SH-SY5Y (cell line): Measurements from ENCODE around the gene GAST.

Source experiments
- GATA2 ChIP-seq: IDR thresholded peaks from 2 replicates; pipeline ENCODE4 v1.6.1; 2011; ENCODE audit warnings: mild to moderate bottlenecking, low read depth, low read length
- GATA3 ChIP-seq: IDR thresholded peaks from 2 replicates; pipeline ENCODE4 v1.6.1; 2011; ENCODE audit warnings: low read depth, mild to moderate bottlenecking, low read length, moderate library complexity

Gene GAST

DNA sequence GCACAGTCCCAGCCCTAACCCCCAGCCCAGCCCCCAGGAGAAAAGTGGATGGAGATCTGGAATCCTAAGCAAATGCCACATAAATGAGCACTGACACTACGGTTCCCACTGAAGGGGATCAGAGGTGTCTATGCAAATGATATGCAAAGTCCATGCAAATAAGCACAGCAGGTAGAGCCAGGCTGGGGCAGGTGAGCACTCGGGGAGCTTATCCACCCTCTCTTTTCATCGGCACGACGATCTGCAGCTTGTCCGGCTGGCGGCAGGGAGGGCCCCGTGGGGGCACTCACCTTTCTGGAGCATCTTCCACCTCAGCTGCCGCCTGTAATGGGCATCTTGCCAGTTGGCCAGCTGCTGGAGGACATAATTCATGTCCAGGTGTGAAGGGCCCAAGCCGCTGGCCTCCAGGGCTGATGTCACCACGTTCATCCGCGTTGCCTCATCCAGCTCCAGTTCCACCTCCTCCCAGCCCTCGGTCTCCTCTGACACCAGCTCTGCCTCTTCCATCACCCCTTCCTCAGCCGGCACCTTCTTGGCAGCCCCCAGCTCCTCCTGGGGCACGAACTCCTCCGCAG lies 12.4 kb downstream of the GAST start:
- TF ChIP-seq GATA3, result no peak
- TF ChIP-seq GATA2, result no peak

DNA sequence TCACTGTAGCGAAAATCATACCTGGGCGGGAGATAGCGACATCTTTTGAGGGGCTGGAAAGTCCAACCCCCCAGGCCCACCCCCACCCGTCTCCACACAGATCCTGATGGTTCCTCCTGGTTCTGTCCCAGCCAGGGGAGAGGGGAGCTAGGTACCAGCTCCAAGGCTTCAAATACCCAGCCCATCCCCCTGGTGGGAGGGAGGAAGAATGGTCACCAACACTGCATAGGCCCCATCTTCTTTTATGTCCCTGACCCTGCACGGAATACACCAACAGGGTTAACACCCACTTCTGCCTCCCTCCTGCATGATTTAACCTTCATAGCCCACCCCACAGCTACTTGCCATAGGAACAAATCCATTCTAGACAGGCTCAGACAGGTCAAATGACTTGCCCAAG lies 13.0 kb downstream of the GAST start:
- no peak for TF ChIP-seq GATA3
- no peak for TF ChIP-seq GATA2

DNA sequence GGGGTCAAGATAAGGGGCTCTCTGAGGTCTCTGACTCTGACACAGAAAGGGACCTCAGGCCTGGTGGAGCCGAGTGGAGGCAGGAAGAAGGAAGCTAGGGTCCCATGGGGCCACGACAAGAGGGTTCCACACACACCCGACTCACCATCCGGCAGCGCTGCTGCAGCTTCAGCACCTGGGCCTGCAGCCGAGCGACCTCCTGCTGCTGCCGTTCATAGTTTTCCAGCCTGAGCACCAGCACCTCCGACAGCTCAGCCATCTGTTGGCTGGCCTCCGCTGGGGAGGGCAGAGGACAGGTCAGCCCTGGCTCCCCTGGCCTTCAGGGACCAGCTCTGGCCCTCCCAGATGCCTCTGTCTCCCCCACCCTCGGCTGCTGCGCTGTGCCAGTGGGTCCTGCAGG lies 15.9 kb downstream of the GAST start:
- TF ChIP-seq GATA3, result no peak
- no peak for TF ChIP-seq GATA2

DNA sequence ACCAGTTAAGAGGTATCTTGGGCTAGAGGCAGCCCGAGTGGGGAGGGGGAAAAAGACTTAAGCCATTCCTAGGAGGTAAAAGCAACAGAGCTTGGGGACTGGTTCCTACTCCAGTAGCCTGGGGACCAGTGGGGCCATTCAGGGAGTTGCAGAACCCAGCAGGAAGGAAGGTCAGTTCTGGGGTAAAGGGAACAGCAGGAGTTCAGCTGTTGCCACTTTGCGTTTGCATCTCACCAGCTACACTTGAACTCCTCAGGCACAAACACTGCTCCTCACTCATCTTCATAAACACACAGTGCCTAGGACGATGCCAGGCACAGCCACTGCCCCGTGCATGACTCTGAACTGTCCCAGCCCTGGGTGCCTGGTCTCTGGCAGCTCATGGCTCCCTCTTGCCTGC lies 18.3 kb downstream of the GAST start:
- TF ChIP-seq GATA2 (no peak), GATA3 (no peak)

DNA sequence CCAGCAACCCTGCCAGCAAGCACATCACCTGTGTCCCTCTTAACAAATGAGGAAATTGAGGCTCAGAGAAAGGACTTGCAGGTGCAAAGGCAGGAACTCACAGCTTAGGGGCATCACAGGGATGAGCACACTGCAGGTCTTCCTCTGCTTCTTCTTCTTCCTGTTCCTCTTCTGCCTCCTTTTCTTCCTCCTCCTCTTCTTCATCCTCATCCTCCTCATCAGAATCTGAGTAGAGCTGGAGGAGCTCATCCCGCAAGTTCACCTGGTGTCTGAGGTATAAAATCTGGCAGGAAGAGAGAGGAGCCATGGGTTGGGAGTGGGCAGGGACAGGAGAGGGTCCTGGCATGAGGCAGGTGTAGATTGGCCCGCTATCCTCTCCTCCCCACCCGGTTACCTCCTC lies 19.7 kb downstream of the GAST start:
- no peak for TF ChIP-seq GATA3
- no peak for TF ChIP-seq GATA2

DNA sequence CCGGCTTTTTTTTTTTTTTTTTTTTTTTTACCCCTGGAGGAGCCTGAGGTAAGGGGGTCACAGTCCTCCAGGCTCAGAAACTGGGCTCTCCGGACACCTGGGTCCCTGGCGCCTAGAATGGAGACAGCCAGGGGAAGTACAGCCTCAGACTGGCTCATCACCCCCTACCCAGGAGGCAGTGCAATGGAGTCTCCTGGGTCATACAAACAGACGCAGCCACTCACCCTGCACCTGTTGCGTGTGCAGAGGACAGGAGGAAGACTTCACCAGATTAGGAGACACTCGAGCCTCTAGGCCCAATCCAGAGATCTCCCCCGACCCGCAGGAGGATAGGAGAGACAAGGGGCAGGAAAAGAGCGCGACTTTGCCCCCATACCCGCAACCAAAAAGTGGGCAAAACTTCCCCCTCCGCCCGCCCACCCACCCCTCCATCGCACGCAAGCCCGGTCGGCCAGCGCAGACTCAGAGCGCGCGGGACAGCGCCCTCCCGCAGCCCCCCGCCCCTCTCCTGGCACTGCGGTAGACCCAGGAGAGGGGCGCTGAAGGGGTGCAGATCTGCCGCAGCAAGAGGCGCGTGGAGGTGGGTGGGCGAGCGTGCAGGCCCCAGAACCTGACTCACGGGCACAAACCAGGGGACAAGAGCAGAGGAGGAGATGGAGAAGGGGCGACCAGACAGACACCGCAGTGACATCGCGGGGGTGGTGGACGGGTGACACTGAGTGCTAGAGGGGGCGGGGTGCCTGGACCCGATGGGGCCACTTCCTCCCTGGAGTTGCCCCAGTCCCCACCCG lies 21.4 kb downstream of the GAST start:
- no peak for TF ChIP-seq GATA2
- TF ChIP-seq GATA3, result no peak

DNA sequence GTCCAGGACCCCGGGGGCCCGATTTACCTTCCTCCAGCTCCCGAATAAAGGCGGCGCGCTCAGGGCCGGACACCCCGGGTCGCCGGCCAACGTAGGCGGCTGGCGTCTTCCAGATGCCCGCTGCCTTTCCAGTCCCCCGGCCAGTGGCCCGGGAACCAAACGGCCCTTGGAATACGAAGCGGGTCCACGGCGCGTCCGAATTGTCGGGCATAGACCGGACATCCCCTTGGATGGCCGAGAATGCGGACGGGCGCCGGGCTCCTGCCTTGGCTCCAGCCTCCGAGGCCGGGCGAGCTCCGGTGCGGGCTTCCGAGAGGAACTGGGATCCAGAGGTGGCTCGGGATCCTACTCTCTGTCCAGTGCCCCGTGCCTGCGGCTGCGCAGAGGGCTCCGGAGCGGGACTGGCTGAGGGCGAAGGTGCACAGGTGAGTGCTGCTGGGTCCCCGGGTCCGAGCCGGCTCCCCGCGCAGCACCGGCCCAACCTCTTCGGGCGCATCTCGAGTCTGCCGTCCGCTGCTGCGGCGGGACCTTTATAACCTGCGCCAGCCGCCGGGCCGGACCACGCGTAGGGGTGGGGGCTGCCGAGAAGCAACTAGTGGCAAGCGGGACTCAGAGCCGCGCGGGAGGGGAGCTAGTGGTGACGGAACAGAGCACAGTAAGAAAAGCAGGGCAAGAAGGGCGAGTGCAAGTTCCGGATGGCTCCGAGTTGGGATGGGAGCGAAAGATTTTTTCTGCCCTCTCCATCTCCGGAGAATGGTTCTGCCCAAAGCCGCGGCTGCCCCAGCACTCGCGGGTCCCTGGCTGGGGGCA lies 22.2 kb downstream of the GAST start, which contains the start of gene HAP1:
TSS of gene HAP1 (minus strand) at position 505 of the 810 bp plus-strand sequence. CDS start at position 496, 9 bp downstream.
- TF ChIP-seq GATA2, result no peak
- no peak for TF ChIP-seq GATA3

DNA sequence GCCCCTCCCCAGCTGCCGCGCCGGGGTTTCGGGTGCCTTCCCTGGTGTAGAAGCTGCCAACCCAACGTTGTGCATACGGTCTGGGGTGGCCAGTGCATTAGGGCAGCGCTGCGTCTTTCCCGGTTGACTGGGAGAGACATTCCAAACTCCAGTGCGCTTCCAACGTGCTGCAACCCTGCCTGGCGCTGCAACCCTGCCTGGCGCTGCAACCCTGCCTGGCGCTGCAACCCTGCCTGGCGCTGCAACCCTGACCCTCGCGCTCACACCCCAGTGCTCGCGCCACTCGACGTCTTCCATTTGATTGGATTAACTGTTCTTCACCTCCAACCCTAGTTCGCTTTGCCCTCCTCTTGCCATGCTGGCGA lies 22.8 kb downstream of the GAST start:
- TF ChIP-seq GATA2 (no peak), GATA3 (no peak)

DNA sequence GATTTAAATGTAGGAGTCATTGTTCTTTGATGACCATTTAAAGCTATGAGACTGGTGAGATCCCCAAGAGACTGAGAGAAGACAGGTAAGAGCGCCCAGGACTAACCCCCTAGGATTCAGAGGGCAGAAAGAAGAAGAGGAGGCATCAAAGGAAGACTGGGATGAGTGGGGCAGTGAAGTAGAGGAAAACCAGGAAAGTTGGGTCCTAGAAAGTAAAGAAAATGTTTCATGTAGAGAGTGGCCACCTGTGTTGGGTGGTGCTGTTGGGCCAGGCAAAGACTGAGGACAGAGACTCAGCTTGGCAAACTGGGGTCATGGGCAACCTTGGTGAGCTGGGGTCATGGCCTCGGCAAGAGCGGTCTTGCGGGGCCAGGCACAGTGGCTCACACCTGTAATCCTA lies 23.6 kb downstream of the GAST start:
- no peak for TF ChIP-seq GATA3
- no peak for TF ChIP-seq GATA2

DNA sequence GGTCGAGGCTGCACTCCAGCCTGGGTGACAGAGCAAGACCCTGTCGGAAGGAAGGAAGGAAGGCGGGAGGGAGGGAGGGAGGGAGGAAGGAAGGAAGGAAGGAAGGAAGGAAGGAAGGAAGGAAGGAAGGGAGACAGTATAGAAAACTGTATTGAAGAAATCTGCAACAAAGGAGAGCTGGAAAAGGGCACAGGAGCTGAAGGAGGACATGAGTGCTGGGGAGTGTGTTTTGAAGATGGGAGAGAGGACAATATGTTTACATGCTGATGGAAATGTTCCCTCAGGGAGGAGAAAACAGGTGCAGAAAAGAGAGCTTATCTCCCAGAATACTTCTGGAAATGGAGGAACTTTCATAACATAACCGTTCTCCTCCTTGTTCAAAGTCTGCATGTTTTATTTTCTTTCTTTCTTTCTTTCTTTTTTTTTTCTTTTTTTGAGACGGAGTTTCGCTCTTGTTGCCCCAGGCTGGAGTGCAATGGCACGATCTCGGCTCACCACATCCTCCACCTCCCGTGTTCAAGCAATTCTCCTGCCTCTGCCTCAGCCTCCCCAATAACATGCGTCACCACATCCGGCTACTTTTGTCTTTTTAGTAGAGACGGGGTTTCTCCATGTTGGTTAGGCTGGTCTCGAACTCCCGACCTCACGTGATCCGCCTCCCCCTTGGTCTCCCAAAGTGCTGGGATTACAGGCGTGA lies 25.0 kb downstream of the GAST start:
- no peak for TF ChIP-seq GATA2
- TF ChIP-seq GATA3, result no peak

DNA sequence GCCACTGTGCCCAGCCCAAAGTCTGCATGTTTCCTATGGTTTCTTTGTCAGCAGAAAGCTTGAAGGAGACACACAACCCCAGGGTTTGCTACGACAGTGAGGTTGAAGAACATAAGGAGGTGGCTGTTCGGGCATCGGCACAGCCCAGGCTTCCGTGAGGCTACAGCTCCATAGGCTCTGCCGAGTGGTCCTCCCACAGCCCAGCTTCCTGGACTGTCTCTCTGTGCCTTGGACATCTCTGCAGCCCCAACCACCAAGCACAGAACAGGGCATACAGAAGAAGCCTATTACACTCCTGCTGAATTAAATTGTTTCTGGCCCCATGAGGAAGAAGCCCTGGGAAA lies 25.5 kb downstream of the GAST start:
- TF ChIP-seq GATA2, result no peak
- no peak for TF ChIP-seq GATA3

DNA sequence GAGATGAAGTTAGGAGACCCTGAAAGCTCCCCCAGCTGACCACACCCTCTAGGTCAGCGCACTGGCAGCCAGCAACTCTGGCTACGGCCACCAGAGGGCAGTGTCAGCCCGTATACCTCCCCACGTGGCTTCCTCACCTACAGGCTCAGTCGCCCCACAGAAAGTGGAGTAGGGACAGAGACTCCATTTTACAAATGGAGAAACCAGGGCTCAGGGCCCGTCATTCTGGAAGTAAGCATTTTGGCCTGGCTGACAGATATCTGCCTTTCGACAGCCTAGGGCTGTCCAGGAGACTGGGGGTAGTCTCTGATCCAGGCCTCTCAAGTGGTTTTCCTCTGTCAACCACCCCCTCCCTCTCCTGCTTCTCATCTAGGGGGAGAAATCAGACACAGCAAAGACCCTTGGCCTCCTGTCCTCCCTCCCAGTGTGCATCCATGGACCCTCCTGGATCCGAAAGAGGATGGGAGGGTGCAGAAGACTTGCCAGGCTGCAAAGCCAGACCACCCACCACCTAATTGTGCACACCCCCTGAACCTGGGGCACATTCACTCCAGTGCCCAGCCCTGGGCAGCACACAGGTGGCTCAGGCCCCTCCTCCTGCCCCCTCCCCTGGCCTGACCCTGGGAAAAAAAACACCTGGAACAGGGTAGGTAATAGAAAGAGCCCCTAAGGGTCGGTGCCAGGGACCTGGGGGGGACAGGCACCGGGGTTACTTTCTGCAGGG lies 26.1 kb downstream of the GAST start:
- TF ChIP-seq GATA3 (no peak), GATA2 (no peak)

DNA sequence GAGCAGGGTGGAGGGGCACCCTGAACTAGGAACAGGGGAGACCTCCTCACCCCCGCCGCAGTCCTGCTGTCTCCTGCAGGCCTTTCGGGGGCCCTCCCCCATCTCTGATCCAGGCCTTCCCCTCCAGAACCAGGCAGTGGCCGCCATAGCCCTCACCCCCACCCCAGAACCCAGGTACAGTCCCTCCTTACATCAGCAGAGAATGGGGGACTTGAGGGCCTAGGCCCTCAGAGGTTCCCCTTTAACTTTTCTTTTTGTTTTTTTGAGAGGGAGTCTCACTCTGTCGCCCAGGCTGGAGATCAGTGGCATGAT lies 26.6 kb downstream of the GAST start:
- no peak for TF ChIP-seq GATA3
- no peak for TF ChIP-seq GATA2
